Suprapubic skin (tissue), 4 donors: Measurements from ENCODE around the gene MFNG.

Source experiments
- CTCF ChIP-seq, 2 donors: fragments of 200-600 bp in 1 of 2; fragments of 450-650 bp in 1 of 2; sonication (generic) in 1 of 2; IDR thresholded peaks; one replicate each; pipeline ENCODE4 v1.5.1; 2016 to 2019; ENCODE audit warnings: antibody characterized with exemption in 2 of 2, mild to moderate bottlenecking in 1 of 2, moderate library complexity in 1 of 2
- EP300 ChIP-seq: sonication (generic); formaldehyde crosslinking; IDR thresholded peaks from one replicate; pipeline ENCODE4 v1.6.1; 2017; ENCODE audit warnings: antibody characterized with exemption
- POLR2A ChIP-seq, 2 donors: fragments of 450-650 bp; IDR thresholded peaks; one replicate each; pipeline ENCODE4 v1.6.1; 2017; ENCODE audit warnings: antibody characterized with exemption in 2 of 2, mild to moderate bottlenecking in 2 of 2, moderate library complexity in 2 of 2
- POLR2AphosphoS5 ChIP-seq, 3 donors: sonication (generic); formaldehyde crosslinking; IDR thresholded peaks; one replicate each; pipeline ENCODE4 v1.6.1; 2017; ENCODE audit warnings: antibody characterized with exemption in 3 of 3

GRCh38 chr22:37491106-37491505, 4.9 kb upstream of the MFNG start:
- TF ChIP-seq CTCF (IDR thresholded peaks at IDR 0.05) (no peak), POLR2AphosphoS5 (IDR thresholded peaks at IDR 0.05) (no peak), EP300 (no peak), POLR2A (IDR thresholded peaks at IDR 0.05) (no peak)
